K562 (cell line): Measurements from ENCODE around the gene CEP72. TPM values are rescaled to one million over a fixed set of nuclear protein-coding genes. Genes with fewer than 3 reads are reported as not detected.

ENCODE experiments used
- CEBPG ChIP-seq, 3 experiments: fragments of 200-800 bp in 1 of 3; sonication (Bioruptor generic) in 1 of 3; sonication (generic) in 1 of 3; formaldehyde crosslinking in 1 of 3; IDR thresholded peaks in 2 of 3; conservative IDR thresholded peaks in 1 of 3; 2 replicates each; pipeline versions ENCODE4 v1.6.1 to v1.8.0; 2016 to 2022; ENCODE audit warnings: missing compliant biosample characterization in 2 of 3, missing genetic modification characterization in 2 of 3, mild to moderate bottlenecking in 1 of 3, missing genetic modification reagents in 1 of 3
- CGGBP1 ChIP-seq: fragments of 250-450 bp; sonication (Bioruptor Pico); IDR thresholded peaks from 2 replicates; pipeline ENCODE4 v1.9.0; 2021; ENCODE audit warnings: mild to moderate bottlenecking
- CTBP1 ChIP-seq: fragments of 450-650 bp; IDR thresholded peaks from 2 replicates; pipeline ENCODE4 v1.6.1; 2016; ENCODE audit warnings: borderline replicate concordance
- EP400 ChIP-seq: fragments of 450-650 bp; IDR thresholded peaks from 2 replicates; pipeline ENCODE4 v1.6.1; 2017; ENCODE audit warnings: antibody characterized with exemption, mild to moderate bottlenecking, moderate library complexity
- GABPA ChIP-seq: fragments of 200-800 bp; sonication (Bioruptor generic); conservative IDR thresholded peaks from 2 replicates; pipeline ENCODE4 v1.6.1; 2016; ENCODE audit warnings: low read depth, missing genetic modification characterization, missing compliant biosample characterization
- HSF4 ChIP-seq: fragments of 250-450 bp; sonication (Bioruptor Pico); IDR thresholded peaks from 2 replicates; pipeline ENCODE4 v2.1.2; 2022; ENCODE audit warnings: mild to moderate bottlenecking, moderate library complexity, borderline replicate concordance
- KDM4B ChIP-seq, 2 experiments: fragments of 450-650 bp in 1 of 2; sonication (generic) in 1 of 2; IDR thresholded peaks; 2 replicates each; pipeline ENCODE4 v1.6.1; 2016 to 2017; ENCODE audit warnings: borderline replicate concordance in 2 of 2, antibody characterized with exemption in 1 of 2, low read depth in 1 of 2, mild to moderate bottlenecking in 1 of 2
- MBD2 ChIP-seq: sonication (generic); IDR thresholded peaks from 2 replicates; pipeline ENCODE4 v1.6.1; 2016; ENCODE audit warnings: low read depth, borderline replicate concordance
- NR4A1 ChIP-seq, 2 experiments: fragments of 250-450 bp in 1 of 2; fragments of 450-650 bp in 1 of 2; sonication (Bioruptor Pico) in 1 of 2; IDR thresholded peaks; 2 replicates each; pipeline versions ENCODE4 v1.4.0 to v1.6.1; 2016 to 2020; ENCODE audit warnings: mild to moderate bottlenecking in 2 of 2, missing compliant biosample characterization in 1 of 2, missing genetic modification characterization in 1 of 2, moderate library complexity in 1 of 2
- POLR2AphosphoS5 ChIP-seq: IDR thresholded peaks from 2 replicates; pipeline ENCODE4 v1.6.1; 2011; ENCODE audit warnings: mild to moderate bottlenecking, low read depth, low read length, moderate library complexity; ENCODE audit not compliant: control insufficient read depth, insufficient read depth
- PREB ChIP-seq: sonication (generic); formaldehyde crosslinking; IDR thresholded peaks from 2 replicates; pipeline ENCODE4 v1.8.1; 2023; ENCODE audit warnings: mild to moderate bottlenecking, missing genetic modification reagents
- PRMT5 ChIP-seq: sonication (generic); formaldehyde crosslinking; IDR thresholded peaks from 2 replicates; pipeline ENCODE4 v1.5.0; 2020; ENCODE audit warnings: missing genetic modification reagents
- RFX5 ChIP-seq: IDR thresholded peaks from 2 replicates; pipeline ENCODE4 v1.6.1; 2011; ENCODE audit warnings: low read depth, mild to moderate bottlenecking, improper control_type of control experiment, low read length
- RFX7 ChIP-seq: fragments of 250-450 bp; sonication (Bioruptor Pico); IDR thresholded peaks from 2 replicates; pipeline ENCODE4 v1.5.1; 2021; ENCODE audit warnings: mild to moderate bottlenecking
- SAFB ChIP-seq: fragments of 200-400 bp; formaldehyde crosslinking; IDR thresholded peaks from 2 replicates; pipeline ENCODE4 v1.6.1; 2017; ENCODE audit warnings: low read depth, low read length, borderline replicate concordance
- TAF15 ChIP-seq: fragments of 200-400 bp; formaldehyde crosslinking; IDR thresholded peaks from 2 replicates; pipeline ENCODE4 v1.6.1; 2017; ENCODE audit warnings: mild to moderate bottlenecking, low read depth, low read length, moderate library complexity
- TSC22D4 ChIP-seq: fragments of 450-650 bp; IDR thresholded peaks from 2 replicates; pipeline ENCODE4 v1.6.1; 2016; ENCODE audit warnings: missing genetic modification characterization, missing biosample characterization, control low read depth
- ZBTB7A ChIP-seq: IDR thresholded peaks from 2 replicates; pipeline ENCODE4 v1.6.1; 2011; ENCODE audit warnings: low read depth, mild to moderate bottlenecking, low read length, moderate library complexity, borderline replicate concordance; ENCODE audit not compliant: control insufficient read depth
- ZMIZ1 ChIP-seq, 2 experiments: fragments of 150-350 bp in 1 of 2; IDR thresholded peaks; 2 replicates each; pipeline ENCODE4 v1.6.1; 2012 to 2016; ENCODE audit warnings: low read depth in 2 of 2, low read length in 2 of 2, mild to moderate bottlenecking in 1 of 2, moderate library complexity in 1 of 2
- ZNF12 ChIP-seq: sonication (generic); formaldehyde crosslinking; IDR thresholded peaks from 2 replicates; pipeline ENCODE4 v1.4.0; 2020; ENCODE audit warnings: mild to moderate bottlenecking, missing genetic modification reagents
- ZNF354B ChIP-seq: fragments of 250-450 bp; sonication (Bioruptor Pico); IDR thresholded peaks from 2 replicates; pipeline ENCODE4 v1.4.0; 2020
- ZNF695 ChIP-seq: fragments of 450-650 bp; formaldehyde crosslinking; IDR thresholded peaks from 2 replicates; pipeline ENCODE4 v1.4.0; 2020; ENCODE audit warnings: mild to moderate bottlenecking, moderate library complexity
- ZNF696 ChIP-seq: fragments of 250-450 bp; sonication (Bioruptor Pico); conservative IDR thresholded peaks from 2 replicates; pipeline ENCODE4 v1.4.0; 2020; ENCODE audit warnings: mild to moderate bottlenecking, moderate library complexity
- ZNF76 ChIP-seq: fragments of 250-450 bp; sonication (Bioruptor Pico); IDR thresholded peaks from 2 replicates; pipeline ENCODE4 v1.4.0; 2020; ENCODE audit warnings: mild to moderate bottlenecking, moderate library complexity, borderline replicate concordance
- ZNF785 ChIP-seq: fragments of 250-450 bp; sonication (Bioruptor Pico); IDR thresholded peaks from 2 replicates; pipeline ENCODE4 v1.4.0; 2020; ENCODE audit warnings: mild to moderate bottlenecking
- polyA plus RNA-seq, 8 experiments: library from polyadenylated mRNA; depleted of rRNA in 4 of 8; stranded (reverse) in 5 of 8; unstranded in 3 of 8; fragments of >200 nt; fragmentation: Nextera tagmentation in 2 of 8; fragmentation: Illumina TruSeq in 1 of 8; extraction: Ambion mirVana in 2 of 8; extraction: Trizol in 1 of 8; gene quantifications; 2 replicates each; pipeline versions ENCODE4 v1.2.1 to v1.2.3, GENCODE V29; 2011 to 2014; ENCODE audit warnings: inconsistent platforms in 1 of 8, missing spikeins in 1 of 8
- total RNA-seq, 7 experiments: library from RNA; depleted of rRNA in 6 of 7; stranded (reverse); fragments of >200 nt in 6 of 7; fragmentation: Illumina TruSeq in 2 of 7; extraction: Trizol in 2 of 7; gene quantifications; 2 replicates each; pipeline versions ENCODE4 v1.2.1 to v1.2.3, GENCODE V29; 2011 to 2021; ENCODE audit warnings: low replicate concordance in 1 of 7

CEP72 gene
- total and polyA plus RNA-seq, 9 of the 15 experiments (the other 6 are each of a cell fraction or from before 2014, with no cell fraction given) = 0.89 to 38.1 (median 14.2) TPM

GRCh38 chr5:657570-657969, 45.4 kb downstream of the CEP72 start (continued):
- TF ChIP-seq RFX5 (no peak), ZNF12 (CRISPR knock-in tag) (no peak), RFX7 (CRISPR knock-in tag) (no peak), HSF4 (CRISPR knock-in tag) (no peak), ZMIZ1 (IDR thresholded peaks at IDR 0.05; ENCODE audit: low read depth in 2 of 2, low read length in 2 of 2) (peak in 1 of 2 experiments; percentile 85; a peak in 2 of 4 replicates), GABPA (tag) (no peak), ZNF785 (CRISPR knock-in tag) (no peak), PRMT5 (no peak), POLR2AphosphoS5 (peak; percentile 95), CTBP1 (no peak), SAFB (no peak), ZNF695 (CRISPR knock-in tag) (no peak), KDM4B (IDR thresholded peaks at IDR 0.05; ENCODE audit: borderline replicate concordance in 2 of 2, low read depth in 1 of 2) (no peak), NR4A1 (CRISPR knock-in tag; IDR thresholded peaks at IDR 0.05) (no peak), NR4A1 (tag; IDR thresholded peaks at IDR 0.05) (no peak; the same call in 1 of the 2 replicates), PREB (CRISPR knock-in tag) (no peak), ZNF696 (CRISPR knock-in tag) (no peak), ZNF354B (CRISPR knock-in tag) (no peak), TSC22D4 (no peak), ZNF76 (CRISPR knock-in tag) (no peak), CEBPG (CRISPR knock-in tag; IDR thresholded peaks at IDR 0.05) (no peak), CEBPG (tag; conservative IDR thresholded peaks at IDR 0.05 in 1 of 2, IDR thresholded peaks at IDR 0.05 in 1 of 2) (no peak), CGGBP1 (no peak), EP400 (no peak), ZBTB7A (peak; percentile 53; the same call in 1 of the 2 replicates), MBD2 (peak; percentile 71), TAF15 (no peak)
